ENCODE data around the gene ZNF644.
A peak's percentile ranks its signal among the peaks of the same experiment; 100 is the strongest.

The ZNF644 gene

GRCh38 chr1:90964444-90965035 is 57.3 kb downstream of the ZNF644 start:
- H3K4me3 ChIP-seq (ENCODE audit: low read length): no peak overlapping the region
- peak; percentile 16 for DNase-seq (ENCODE audit: low read depth)
- TF ChIP-seq CTCF (conservative IDR thresholded peaks at IDR 0.05; ENCODE audit: low read length): peak; percentile 45

DNA sequence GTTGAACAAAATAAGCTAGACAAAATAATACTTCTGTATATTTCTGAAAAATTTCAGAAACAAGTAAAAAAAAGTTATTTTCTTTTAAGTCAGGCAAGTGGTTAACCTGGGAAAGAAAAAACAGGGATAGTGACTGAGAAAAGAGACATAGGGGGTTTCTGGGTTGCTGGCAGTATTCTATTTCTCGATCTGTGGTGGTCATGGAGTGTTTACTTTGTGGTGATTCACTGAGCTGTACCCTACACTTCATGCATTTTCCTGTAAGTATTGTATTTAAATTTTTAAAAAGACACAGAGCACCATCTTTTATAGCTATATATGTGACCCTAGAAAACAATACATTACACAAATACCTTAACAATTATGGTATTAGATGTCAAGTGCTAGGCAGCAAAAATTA is 58.2 kb downstream of the ZNF644 start:
- H3K4me3 ChIP-seq (ENCODE audit: low read length): no peak overlapping the region
- TF ChIP-seq CTCF (conservative IDR thresholded peaks at IDR 0.05; ENCODE audit: low read length): no peak
- DNase-seq (ENCODE audit: low read depth): no peak

DNA sequence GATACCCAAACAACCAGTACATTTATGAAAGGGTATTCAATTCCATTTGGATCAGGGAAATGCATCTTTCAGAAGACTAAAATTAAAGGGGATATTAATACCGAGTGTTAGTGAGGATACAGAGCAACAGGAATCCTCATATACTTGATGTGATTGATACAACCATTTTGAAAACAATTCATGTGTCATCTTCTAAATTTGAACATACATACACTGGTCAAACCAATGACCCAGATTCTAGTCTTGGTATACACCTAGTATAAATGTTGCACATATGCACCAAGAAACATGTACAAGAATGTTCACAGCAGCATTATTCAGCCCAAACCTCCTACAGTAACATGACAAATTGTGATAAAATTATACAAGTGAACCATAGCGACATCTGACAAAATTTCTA is 58.6 kb downstream of the ZNF644 start:
- DNase-seq (ENCODE audit: low read depth): no peak
- TF ChIP-seq CTCF (conservative IDR thresholded peaks at IDR 0.05; ENCODE audit: low read length): no peak
- no peak overlapping the region for H3K4me3 ChIP-seq (ENCODE audit: low read length)

DNA sequence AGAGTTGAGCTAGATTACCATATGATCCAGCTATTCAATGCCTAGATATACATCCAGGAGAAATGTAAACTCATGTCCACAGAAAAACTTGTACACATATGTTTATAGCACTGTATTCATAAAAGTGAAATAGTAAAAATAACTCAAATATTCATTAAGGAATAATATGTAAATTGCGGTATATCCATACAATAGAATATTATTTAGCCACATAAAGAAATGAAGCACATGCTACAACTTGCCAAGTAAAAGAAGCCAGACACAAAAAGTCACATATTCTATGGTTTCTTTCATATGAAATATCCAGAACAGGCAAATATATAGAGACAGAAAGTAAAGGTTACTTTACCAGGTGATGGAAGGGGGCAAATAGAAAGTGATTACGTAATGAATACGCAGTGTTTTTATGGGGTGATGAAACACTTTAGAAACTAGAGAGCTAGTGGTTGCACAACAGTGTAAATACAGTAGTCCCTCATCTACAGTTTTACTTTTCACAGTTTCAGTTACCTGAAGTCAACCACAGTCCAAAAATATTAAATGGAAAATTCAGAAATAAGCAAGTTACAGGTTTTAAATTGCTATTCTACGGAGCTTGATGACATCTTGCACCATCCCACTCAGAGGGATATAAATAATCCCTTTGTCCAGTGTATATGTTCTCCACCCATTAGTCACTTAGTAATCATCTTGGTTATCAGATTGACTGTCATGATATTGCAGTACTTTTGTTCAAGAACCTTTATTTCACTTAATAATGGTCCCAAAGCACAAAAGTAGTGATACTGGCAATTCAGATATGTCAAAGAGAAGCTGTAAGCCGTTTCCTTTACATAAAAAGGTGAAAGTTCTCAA is 62.3 kb downstream of the ZNF644 start:
- TF ChIP-seq CTCF (conservative IDR thresholded peaks at IDR 0.05; ENCODE audit: low read length): no peak
- peak; percentile 17 for DNase-seq (ENCODE audit: low read depth)
- H3K4me3 ChIP-seq (ENCODE audit: low read length): no peak overlapping the region

DNA sequence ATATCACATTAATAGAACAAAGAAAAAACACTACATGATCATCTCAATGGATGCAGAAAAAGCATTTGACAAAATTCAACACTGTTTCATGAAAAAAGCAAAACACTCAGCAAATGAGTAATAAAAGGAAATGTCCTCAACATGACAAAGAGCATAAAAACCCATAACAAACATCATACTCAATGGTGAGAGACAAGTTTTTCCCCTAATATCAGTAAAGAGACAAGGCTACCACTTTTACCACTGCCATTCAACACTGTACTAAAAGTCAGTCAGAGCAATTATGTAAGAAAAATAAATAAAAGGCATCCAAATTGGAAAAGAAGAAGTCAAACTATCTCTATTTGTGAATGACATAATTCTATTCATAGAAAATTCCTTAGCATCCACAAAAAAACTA is 64.3 kb downstream of the ZNF644 start:
- H3K4me3 ChIP-seq (ENCODE audit: low read length): no peak overlapping the region
- TF ChIP-seq CTCF (conservative IDR thresholded peaks at IDR 0.05; ENCODE audit: low read length): no peak
- no peak for DNase-seq (ENCODE audit: low read depth)

DNA sequence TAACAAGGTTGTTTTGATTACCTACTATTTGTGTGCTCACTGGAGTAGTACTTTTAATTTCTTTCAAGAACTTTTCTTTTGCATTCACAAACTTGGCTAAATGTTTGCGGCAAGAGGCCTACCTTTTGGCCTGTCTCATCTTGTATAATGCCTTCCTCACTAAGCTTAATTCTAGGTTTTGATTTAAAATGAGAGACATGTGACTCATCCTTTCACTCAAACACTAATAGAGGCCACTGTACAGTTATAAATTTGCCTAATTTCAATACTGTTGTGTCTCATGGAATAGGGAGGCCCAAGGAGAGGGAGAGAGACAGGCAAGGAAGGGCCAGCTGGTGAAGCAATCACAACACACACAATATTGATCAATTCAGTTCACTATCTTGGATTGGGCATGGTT is 66.1 kb downstream of the ZNF644 start:
- DNase-seq (ENCODE audit: low read depth): no peak
- TF ChIP-seq CTCF (conservative IDR thresholded peaks at IDR 0.05; ENCODE audit: low read length): no peak
- H3K4me3 ChIP-seq (ENCODE audit: low read length): no peak overlapping the region

GRCh38 chr1:90952906-90953305 is 68.9 kb downstream of the ZNF644 start:
- DNase-seq (ENCODE audit: low read depth): no peak
- TF ChIP-seq CTCF (conservative IDR thresholded peaks at IDR 0.05; ENCODE audit: low read length): no peak
- no peak overlapping the region for H3K4me3 ChIP-seq (ENCODE audit: low read length)
